ENCODE measurements around the gene TCHP.
"Not testable (repeated sequence)": the region's sequence is repeated elsewhere in the genome, so short reads cannot be mapped to it uniquely, and the experiment has no call there.

TCHP gene, protein sequence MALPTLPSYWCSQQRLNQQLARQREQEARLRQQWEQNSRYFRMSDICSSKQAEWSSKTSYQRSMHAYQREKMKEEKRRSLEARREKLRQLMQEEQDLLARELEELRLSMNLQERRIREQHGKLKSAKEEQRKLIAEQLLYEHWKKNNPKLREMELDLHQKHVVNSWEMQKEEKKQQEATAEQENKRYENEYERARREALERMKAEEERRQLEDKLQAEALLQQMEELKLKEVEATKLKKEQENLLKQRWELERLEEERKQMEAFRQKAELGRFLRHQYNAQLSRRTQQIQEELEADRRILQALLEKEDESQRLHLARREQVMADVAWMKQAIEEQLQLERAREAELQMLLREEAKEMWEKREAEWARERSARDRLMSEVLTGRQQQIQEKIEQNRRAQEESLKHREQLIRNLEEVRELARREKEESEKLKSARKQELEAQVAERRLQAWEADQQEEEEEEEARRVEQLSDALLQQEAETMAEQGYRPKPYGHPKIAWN

DNA sequence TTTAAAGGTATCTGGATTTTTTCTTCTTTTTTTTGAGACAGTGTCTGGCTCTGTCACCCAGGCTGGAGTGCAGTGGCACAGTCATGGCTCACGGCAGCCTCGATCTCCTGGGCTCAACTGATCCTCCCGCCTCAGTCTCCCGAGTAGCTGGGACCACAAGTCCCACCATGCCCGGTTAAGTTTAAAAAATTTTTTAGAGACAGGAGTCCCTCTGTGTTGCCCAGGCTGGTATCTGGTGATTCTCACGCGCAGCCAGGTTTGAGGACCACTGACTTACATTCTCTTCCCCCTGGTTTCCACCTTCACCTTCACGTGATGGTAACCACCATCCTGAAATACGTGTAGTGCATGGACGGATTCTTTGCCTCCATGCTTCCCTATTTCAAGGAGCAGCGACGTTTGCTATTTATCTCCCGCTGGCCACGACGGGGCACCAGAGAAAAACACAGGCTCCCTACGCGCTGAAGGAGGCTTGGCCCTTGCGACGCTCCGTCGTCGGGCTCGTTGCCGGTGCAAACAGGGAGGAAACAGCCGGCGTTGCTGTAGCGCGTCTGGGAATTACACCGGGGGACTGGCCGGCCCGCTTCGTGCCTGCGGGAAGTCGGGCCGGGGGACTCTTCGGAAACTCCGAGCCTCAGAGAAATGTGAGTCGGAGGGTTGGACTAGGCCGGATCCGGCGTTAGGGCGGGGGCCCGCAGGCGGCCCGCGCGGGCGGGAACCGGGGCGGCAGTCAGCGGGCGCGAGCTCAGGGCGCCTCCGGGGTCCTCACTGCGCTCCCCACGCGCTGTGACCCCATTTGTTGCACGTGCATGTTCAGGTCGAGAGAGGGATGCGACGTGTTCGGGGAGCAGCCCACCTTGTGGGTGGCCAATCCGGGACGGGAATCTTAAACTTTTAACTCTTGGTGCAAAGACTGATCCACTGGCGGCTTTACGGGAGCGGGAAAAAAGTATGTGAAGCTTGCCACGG lies at the start of gene TCHP:
TSS of gene TCHP (plus strand) at position 492 of the 969 bp plus-strand sequence. CDS start 2,753 bp downstream, outside the sequence.
- DNase-seq (ENCODE audit: low spot score) = peak; percentile 94

DNA sequence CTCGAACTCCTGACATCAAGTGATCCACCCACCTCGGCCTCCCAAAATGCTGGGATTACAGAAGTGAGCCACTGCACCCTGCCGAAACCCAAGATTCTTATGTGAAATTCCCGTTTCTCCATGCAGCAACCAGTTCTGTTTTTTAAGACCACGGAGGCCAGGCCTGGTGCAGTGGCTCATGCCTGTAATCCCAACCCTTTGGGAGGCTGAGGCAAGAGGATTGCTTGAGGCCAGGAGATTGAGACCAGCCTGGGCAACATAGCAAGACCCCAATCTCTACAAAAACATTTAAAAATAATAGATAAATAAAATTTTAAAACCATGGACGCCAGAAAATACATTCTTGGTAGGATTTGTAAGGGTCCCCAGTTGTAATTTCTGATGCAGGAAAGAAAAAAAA lies 49.6 kb upstream of the TCHP start:
- DNase-seq (ENCODE audit: low spot score) = not testable (repeated sequence)

DNA sequence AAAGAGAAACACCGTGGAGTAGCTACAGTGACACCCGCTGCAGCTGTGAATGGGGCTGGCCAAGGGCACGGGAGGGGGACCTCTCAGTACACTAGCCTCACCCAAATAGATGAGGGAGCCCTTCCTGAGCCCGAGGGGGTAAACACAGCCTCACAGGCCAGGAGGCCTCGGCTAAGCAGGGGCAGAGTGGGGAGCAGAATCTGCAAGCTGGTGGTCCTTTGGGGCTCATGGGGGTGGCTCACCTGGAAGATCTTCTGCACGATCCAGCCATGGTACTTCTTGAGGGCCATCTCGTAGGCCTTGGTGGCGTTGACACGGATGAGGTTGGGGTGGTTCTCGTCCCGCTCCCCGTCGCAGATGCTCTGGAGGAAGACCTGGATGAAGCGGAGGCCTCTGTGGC lies 44.7 kb upstream of the TCHP start:
- DNase-seq (ENCODE audit: low spot score) = no peak

DNA sequence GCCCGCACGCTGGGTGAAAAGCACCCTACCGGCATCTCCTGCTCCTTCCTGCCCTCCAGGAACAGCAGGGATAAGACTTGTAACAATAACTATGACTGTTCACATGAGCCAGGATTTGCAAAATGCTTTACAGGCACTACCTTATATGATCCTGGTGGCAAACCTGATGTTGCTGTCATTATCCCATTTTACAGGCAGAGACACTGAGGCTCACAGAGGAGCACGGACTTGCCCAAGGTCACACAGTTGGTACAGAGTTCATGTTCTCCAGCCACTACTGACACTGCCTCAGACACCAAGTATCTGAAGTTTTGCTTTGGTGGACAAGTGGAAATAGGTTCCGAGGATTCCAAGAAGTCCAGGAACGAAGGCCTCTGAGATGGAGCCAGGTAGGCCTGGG lies 42.4 kb upstream of the TCHP start:
- DNase-seq (ENCODE audit: low spot score) = no peak

DNA sequence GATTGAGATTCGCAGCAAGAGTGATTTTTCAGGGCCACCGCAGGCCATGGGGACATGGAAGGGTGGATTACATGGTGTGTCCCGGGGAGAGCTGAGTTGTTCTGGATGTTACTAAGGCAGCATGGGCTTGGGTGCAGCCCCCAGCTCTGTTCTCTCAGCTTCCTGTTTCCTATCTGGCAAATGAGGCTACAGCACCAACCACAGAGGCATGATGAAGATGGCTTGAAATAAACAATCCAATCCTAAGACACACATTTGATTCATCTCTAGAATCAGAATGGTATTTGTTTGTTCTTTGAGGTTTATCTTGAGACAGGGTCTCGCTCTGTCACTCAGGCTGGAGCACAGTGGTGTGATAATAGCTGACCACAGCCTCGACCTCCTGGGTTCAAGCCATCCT lies 41.3 kb upstream of the TCHP start:
- no peak for DNase-seq (ENCODE audit: low spot score)

DNA sequence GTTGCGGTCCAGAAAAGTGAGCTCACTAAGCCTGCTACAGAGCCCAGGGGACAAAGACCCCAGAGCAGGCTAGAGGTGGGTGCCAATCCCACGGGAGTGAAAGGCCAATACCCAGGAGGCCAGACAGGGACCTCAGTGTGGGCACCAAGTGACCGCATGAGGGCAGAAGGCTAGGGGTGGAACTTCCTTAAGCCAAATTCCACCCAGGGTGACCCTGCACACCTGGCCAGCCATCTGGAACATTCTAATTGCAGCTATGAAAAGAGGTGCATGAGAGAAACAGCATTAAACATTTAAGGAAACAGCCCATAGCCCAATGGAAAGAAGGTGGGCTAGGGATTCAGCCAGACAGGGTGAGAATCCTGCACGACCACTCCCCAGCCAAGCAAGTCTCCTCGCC lies 39.1 kb upstream of the TCHP start:
- DNase-seq (ENCODE audit: low spot score) = no peak

DNA sequence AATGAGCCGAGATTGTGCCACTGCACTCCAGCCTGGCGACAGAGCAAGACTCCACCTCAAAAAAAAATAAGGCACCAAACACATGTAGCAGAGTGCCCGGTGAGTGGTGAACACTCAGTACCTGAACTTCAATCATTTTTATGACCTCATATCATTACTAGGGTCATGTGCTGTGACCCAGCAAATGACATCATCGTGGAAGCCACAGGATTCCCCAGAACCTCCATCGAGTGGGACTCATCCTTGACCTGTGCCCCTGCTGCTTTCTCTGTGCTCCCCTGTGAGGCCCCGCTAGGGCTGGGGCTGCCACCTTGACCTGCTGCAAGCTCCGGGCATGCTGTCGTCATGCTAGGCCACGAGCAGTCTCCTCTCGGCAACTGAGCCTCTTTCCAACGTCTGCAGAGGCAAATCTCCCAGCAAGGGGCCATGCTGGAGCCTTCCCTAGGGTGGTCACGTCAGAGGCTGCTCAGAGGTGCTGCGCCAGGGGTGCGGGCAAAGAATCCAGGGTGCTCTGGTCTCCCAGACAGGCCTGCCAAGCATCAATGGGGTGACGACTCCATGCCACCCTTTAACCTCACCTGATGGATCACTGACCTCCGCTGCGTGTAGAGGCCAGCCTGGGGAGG lies 38.3 kb upstream of the TCHP start:
- no peak for DNase-seq (ENCODE audit: low spot score)

DNA sequence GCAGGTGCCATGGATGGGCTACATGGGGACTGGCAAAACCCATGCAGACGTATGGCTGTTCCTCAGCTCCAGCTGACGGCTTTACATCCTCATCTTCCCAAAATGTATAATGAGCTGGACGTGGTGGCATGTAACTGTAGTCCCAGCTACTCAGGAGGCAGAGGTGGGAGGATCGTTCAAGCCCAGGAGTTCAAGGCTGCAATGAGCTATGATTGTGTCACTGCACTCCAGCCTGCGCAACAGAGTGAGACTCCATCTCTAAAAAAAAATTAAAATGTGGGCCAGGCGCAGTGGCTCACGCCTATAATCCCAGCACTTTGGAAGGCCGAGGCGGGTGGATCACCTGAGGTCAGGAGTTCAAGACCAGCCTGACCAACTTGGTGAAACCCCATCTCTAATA lies 37.6 kb upstream of the TCHP start:
- DNase-seq (ENCODE audit: low spot score) = not testable (repeated sequence)

DNA sequence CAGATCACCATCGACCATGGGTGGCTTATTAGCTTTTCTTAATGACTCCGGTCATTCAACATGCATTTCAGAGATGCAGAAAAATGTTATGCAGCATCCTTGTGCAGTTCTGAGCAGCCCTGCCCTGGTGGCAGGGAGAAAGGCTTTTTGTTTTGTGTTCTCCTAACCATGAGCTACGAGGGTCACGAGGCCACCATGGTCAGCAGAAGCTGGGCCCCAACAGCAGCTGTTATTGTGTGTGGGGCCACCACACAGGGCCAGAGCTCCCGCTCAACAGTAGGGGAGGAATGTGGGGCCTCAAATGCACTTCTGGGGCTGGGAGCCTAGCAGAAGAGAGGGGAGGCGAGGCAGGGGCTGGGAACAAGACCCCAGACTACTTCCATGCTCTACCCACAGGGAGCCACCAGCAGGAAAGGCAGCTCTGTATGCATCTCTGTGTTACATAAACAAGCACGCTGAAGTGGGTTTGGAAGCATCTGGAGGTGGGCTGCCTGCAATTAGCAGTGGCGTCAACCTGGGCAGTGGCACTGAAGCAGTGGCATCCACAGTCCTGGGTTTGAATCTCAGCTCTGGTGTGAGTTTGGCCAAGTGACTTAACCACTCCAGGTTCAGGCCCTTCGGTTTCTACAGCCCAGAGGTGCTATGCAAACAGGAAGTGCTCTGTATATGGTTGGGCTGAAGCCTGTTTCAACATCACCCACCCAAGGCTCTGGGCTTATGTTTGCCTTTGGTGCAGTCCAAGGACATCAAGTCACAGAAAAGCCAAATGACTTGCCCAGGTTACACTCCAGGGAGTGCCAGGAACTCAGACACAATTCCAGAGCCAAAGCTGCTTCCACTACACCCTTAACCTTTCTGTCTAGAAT lies 36.0 kb upstream of the TCHP start:
- DNase-seq (ENCODE audit: low spot score) = peak; percentile 37

DNA sequence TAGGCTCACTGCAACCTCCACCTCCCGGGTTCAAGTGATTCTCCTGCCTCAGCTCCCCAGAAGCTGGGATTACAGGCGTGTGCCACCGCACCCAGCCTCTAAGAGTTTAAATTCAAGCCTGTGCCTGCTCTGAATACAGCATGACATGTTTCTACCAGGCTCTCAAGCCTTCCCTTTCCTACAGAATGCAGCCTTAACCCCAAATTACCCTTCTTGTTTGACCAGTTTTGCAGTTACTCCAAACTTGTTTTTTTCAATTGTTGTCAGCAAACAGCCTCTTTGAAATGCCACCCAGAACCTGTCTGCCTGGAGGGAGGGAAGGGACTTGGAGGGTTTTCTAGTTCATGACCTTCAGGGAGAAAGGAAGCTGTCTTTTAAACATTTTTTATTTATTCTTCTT lies 35.2 kb upstream of the TCHP start:
- no peak for DNase-seq (ENCODE audit: low spot score)

DNA sequence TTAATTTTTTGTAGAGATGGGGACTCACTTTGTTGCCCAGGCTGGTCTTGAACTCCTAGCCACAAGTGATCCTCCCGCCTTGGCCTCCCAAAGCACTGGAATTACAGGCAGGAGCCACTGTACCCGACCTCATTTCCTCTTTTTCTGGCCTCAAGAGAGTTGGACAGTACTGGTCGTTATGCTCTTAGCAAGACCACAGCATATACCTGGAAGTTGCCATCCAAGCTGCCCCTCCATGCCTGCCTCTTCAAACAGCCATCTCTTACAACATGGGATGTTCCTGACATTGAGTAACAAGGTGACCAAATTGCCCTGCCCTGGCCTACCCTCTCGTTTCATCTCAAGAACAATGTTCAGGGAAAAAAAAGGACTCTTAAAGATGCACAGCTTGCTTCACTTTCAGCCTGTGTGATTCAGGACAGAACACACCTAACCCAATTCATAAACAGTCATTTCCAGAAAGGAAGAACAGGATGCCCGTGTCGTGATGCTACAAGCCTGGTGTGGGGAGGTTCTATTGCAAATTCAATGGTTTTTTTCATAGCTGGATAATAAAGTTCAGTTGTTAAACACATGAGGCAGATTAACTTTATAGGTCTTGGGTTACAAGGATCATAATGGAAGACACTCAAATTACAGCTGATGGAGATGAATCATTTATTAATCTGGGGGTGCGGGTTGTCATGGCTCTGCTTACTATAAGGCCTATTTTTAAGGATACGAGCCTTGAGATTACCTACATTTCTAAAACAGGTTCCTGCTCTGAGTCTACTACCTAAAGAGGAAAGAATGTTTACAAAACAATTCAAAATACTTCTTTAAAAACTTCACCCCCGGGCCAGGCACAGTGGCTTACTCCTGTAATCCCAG lies 31.7 kb upstream of the TCHP start:
- no peak for DNase-seq (ENCODE audit: low spot score)

DNA sequence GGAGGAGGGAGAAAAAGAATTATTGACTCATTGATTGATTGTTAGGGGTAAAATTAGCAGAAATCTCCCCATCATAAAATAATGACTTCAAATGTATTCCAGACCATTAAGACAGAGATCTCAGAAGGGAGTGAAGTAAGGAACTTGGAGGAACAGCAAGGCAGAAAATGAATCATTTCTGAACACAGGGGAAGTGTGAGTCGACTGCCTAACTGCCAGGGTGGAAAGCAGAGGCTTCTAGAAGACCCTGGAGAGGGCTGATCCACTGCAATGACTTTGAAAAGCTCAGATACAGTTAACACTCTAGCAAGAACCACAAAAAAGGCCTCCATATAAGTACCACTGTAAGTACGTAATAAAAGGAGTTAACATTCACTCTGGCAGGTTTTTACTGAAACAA lies 29.4 kb upstream of the TCHP start:
- DNase-seq (ENCODE audit: low spot score) = peak; percentile 36

DNA sequence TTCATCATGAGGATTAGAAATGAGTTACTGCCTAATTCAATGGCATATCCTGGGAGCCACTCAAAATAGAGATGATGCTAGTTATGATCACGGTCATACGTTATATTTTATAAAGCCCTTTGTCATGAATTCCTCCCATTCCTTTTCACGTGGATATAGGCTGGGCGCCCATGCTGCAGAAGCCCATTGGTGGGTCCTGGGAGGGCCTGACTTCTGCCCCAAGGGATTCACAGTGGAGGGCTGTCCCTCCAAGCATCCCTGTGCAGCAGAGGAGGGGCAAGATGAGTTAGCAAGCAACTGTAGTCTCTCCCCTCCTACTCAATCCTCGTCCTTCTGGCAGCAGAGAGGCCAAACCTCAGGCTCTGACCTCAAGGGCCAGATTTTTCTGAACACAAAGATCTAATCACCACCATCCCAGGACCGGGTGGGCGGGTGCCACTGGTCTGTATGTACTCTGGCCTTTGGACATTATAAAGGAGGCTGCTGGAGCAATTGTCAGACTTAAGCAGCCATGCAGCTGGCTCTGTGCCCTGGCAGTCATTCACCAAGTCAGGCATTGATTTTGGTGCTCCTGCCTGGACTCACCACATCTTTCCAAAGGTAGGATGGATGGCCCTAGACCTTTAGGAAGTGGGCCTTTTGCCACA lies 28.3 kb upstream of the TCHP start:
- no peak for DNase-seq (ENCODE audit: low spot score)

DNA sequence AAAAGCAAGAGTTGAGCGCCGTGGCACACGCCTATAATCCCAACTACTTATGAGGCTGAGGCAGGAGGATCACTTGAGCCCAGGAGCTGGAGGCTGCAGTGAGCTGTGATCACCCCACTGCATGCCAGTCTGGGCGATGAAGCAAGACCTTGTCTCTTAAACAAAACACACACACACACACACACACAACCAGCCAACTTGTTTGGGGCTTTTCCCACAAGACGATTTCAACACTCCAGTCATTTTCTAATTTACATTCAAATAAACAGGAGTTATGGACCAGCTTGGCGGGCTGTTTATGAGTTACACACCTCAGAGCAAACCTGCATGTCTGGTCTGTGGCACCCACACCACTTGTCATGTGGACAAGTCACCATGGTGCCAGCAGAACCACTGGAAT lies 26.4 kb upstream of the TCHP start:
- no peak for DNase-seq (ENCODE audit: low spot score)

DNA sequence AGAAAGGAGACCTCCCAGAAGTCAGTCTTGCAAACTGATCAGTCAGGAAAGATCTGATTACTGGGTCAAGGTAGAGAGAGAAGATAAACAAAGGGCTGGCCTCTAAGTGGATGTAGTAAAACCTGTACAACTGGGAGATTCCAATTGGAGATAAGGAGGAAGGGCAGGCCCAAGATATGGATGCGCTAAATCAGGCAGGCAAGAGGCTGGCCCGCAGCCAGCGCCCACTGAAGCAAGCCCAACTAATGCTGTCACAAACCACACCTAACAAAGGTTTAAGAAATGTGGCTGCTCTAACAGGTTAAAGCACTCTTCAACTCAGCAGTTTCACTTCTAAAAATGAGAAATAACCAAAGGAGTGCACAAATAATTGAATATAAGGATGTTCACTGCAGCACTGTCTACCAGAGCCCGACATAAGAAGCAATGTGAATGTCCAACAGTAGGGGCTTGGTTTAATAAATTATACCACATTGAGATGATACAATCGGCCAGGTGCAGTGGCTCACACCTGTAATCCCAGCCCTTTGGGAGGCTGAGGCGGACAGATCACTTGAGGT lies 24.4 kb upstream of the TCHP start:
- DNase-seq (ENCODE audit: low spot score) = no peak

DNA sequence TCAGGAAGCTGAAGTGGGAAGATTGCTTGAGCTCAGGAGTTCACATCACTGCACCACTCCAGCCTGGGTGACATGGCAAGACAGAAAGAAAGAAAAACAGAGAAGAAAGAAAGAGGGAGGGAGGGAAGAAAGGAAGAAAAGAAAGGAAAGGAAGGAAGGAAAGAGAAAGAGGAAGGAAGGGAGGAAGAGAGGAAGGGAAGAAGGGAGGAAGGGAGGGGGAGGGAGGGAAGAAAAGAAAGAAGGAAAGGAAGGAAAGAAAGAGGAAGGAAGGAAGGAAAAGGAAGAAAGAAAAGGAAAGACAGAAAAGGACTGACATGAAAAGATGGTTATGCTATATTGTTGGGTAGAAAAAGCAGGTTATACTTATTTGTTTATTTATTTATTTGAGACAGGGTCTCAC lies 23.7 kb upstream of the TCHP start:
- no peak for DNase-seq (ENCODE audit: low spot score)

DNA sequence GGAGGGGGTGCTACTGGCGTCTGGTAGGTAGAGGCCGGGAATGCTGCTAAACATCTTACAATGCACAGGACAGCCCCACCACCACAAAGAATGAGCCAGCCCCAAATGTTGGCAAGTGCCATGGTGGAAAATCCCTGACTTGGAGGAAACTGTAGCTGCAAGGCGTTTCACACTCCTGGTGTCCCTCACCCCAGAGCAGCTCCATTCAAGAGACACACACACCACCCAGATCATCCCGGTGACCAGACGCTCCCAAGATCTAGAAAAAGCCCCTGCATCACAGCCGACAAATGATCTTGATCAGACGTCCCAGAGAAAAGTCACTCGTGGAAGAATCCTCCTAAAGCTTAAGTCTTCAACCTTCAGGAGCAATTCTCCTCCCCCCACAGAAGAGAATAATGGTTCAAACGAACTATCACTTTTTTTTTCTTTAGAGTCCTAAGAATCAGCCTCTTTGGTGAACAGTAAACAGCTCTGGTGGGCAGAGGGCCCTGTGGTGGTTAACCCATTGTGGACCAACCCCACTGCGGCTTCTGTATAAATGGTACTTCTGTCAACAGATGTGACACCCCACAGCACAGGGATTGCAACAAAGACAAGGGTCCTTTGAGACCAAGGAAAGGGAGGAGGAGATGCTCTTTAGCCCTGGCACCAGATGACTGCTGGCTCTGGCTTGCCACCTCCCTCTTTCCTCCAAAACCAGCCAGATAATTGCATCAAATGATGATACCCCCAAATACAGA lies 22.4 kb upstream of the TCHP start:
- no peak for DNase-seq (ENCODE audit: low spot score)

DNA sequence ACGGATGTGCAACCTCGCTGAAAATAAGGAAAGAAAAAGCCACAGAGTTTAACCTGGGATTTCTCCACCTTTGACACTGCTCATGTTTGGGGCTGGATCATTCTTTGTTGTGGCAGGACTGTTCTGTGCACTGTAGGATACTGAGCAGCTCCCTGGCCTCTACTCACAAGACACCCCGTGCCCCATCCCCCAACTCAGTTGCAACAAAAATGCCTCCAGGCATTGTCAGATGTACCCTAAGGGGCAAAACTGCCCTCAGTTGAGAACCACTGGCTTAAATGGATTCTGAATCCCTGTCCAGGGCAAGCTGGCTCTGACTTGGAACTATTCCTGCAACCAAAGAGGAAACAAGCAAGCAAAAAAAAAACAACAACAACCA lies 21.8 kb upstream of the TCHP start:
- no peak for DNase-seq (ENCODE audit: low spot score)

DNA sequence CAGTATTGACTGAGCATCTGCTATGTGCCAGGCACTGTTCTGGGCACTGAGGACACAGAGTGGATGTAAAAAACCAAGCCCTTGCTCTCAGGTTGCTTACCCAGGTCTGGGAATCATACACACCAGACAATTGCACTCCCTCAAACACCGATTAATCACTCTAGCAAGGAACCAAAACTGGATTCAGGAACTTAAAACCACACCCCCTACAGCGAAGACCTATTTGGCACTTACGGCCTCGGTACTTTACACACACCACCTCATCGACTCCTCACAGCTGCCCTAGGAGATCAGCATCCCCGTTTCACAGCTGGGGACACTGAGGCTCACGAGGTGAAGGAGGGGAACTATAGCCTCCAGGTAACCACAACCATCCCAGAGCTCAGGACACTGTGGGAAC lies 21.3 kb upstream of the TCHP start:
- DNase-seq (ENCODE audit: low spot score) = no peak
